ENCODE measurements around the gene PEAK1. TPM values are rescaled to one million over a fixed set of nuclear protein-coding genes. Genes with fewer than 3 reads are reported as not detected.

PEAK1 gene
- polyA plus RNA-seq, 2 of the 4 experiments (the other 2 are of a cell fraction) = 7.5 to 13.7 TPM

DNA sequence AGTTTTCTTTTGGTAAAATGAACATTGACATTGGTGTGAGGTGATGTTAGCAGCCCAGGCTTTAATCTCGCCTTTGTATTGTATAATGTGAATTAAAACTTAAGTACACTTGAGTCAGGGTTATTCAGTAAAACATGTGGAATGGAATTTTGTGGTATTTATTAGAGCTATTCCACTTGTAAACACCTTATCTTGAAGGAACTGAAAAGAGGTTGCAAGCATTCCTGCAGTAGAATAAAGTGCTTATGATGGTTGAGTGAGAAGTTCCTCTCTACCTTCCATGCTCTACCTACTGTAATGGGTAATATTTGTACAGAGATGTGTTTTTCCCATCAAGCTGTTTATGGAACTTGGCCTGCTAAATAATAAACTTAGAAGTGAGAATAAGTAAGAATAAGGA, 36.8 kb upstream of the PEAK1 start:
- DNase-seq (ENCODE audit: low read depth in 1 of 2, low spot score in 1 of 2) (no peak), FAIRE-seq (no peak), ATAC-seq (no peak)
- ChIA-PET POLR2A (no interaction called here), CTCF (interaction anchor here (1.0 to 1.5 kb wide), 2 partner anchors 24 to 25 kb away, joined by 3 to 4 read pairs; no protein-coding TSS in a partner anchor)
- Histone ChIP-seq H3K27ac (no peak overlapping the region), H3K4me1 (no peaks in the 10 kb centered on the region), H3K9me3 (no peaks in the 10 kb centered on the region), H3K4me2 (no peak overlapping the region), H3K4me3 (no peak overlapping the region)
- TF ChIP-seq NPAS2 (CRISPR knock-in tag; IDR thresholded peaks at IDR 0.05; ENCODE audit: borderline replicate concordance) (no peak), FOSB (CRISPR knock-in tag; IDR thresholded peaks at IDR 0.05) (no peak), KDM5A (IDR thresholded peaks at IDR 0.05) (no peak)
- 96% methylated on average over 1 of the region's 1 CpG for WGBS (ENCODE audit: missing lambda C conversion rate)

DNA sequence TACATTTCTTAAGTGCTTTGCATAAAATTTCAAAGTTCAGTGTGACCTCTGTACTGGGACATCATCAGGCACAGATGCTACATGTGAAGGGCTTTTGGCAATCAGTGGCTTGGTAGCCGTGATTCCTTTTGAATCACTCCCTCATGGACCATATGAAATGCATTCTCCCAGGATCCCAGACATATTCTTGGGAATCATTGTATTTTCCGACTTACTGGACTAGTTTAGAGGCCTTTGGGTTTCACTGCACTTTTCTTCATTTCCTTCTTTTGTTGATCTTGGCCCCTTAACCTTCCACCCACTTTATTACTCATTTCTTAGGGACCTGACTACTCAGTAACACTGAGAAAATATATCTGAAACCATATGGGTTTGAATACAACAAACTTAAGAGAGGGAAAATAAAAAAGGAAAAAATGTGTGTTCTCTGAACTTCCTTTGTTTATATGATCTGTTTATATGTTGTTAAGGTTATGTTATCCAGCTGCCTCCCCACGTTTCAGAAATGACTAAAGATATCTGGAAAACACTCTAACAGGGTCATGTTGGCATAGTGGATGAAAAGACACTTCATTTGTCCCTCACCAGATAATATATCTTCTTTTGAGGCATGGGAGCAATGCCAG, 35.9 kb upstream of the PEAK1 start:
- TF ChIP-seq NR3C1 (IDR thresholded peaks at IDR 0.05) (no peak), NPAS2 (CRISPR knock-in tag; IDR thresholded peaks at IDR 0.05; ENCODE audit: borderline replicate concordance) (no peak), SMC3 (IDR thresholded peaks at IDR 0.05) (no peak), GATA3 (IDR thresholded peaks at IDR 0.05; ENCODE audit: borderline replicate concordance) (no peak), HOXA7 (CRISPR knock-in tag; IDR thresholded peaks at IDR 0.05) (no peak), PHF8 (IDR thresholded peaks at IDR 0.05; ENCODE audit: borderline replicate concordance, low read depth) (no peak), HDAC2 (IDR thresholded peaks at IDR 0.05) (no peak), ZSCAN20 (CRISPR knock-in tag; IDR thresholded peaks at IDR 0.05) (no peak), CBX8 (IDR thresholded peaks at IDR 0.05) (no peak), RNF2 (IDR thresholded peaks at IDR 0.05; ENCODE audit: borderline replicate concordance, low read depth) (no peak), ESRRA (IDR thresholded peaks at IDR 0.05; ENCODE audit: borderline replicate concordance, low read length) (no peak), ZNF302 (CRISPR knock-in tag; IDR thresholded peaks at IDR 0.05) (no peak), HOXB5 (CRISPR knock-in tag; IDR thresholded peaks at IDR 0.05) (no peak), TFCP2L1 (CRISPR knock-in tag; IDR thresholded peaks at IDR 0.05) (no peak), RFX5 (IDR thresholded peaks at IDR 0.05) (no peak), CBX2 (IDR thresholded peaks at IDR 0.05; ENCODE audit: borderline replicate concordance, low read depth) (no peak), BHLHE40 (IDR thresholded peaks at IDR 0.05; ENCODE audit: low read depth, low read length) (no peak)
- Histone ChIP-seq H3K4me3 (no peak overlapping the region), H3K4me2 (no peak overlapping the region), H3K9me3 (no peaks in the 10 kb centered on the region), H3K27ac (no peak overlapping the region), H3K4me1 (no peaks in the 10 kb centered on the region)
- ATAC-seq (no peak; a peak in 1 of 6 replicates), FAIRE-seq (no peak), DNase-seq (ENCODE audit: low read depth in 1 of 2, low spot score in 1 of 2) (no peak)
- ChIA-PET CTCF (interaction anchor here (0.6 to 1.5 kb wide), 2 partner anchors 26 to 887 kb away, joined by 3 to 4 read pairs; no protein-coding TSS in a partner anchor), POLR2A (no interaction called here)
- 64% methylated on average over 3 of the region's 3 CpGs for WGBS (ENCODE audit: missing lambda C conversion rate)

DNA sequence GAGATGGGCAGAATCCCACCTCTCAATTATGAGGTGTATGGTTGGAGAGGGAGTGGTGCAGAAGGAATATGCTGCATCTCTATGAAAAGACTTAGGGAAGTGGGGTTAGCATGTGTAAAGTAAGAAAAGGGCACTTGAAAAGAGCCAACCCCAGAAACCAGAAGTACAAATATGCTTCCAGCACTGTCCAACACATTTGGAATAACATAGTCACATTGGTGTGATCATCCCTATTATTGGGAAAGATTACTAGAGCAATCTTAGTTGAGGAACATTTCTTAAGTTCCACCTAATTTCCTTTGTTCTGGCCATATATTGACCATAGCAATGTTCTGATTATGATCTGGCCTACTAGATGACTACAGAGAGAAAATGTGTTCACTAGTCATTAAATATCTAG, 35.0 kb upstream of the PEAK1 start:
- H3K4me1 ChIP-seq = no peaks in the 10 kb centered on the region
- ATAC-seq = no peak
- ChIA-PET POLR2A (no interaction called here), CTCF (no interaction called here)
- DNase-seq (ENCODE audit: low read depth in 1 of 2, low spot score in 1 of 2) = no peak
- H3K4me2 ChIP-seq = no peak overlapping the region
- TF ChIP-seq CBX8 (IDR thresholded peaks at IDR 0.05) = no peak
- TF ChIP-seq EP300 (IDR thresholded peaks at IDR 0.05) = no peak
- no peak for TF ChIP-seq EHMT2 (IDR thresholded peaks at IDR 0.05; ENCODE audit: low read depth)
- no peak for TF ChIP-seq FOSB (CRISPR knock-in tag; IDR thresholded peaks at IDR 0.05)
- TF ChIP-seq, protein P1, sequence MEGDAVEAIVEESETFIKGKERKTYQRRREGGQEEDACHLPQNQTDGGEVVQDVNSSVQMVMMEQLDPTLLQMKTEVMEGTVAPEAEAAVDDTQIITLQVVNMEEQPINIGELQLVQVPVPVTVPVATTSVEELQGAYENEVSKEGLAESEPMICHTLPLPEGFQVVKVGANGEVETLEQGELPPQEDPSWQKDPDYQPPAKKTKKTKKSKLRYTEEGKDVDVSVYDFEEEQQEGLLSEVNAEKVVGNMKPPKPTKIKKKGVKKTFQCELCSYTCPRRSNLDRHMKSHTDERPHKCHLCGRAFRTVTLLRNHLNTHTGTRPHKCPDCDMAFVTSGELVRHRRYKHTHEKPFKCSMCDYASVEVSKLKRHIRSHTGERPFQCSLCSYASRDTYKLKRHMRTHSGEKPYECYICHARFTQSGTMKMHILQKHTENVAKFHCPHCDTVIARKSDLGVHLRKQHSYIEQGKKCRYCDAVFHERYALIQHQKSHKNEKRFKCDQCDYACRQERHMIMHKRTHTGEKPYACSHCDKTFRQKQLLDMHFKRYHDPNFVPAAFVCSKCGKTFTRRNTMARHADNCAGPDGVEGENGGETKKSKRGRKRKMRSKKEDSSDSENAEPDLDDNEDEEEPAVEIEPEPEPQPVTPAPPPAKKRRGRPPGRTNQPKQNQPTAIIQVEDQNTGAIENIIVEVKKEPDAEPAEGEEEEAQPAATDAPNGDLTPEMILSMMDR (IDR thresholded peaks at IDR 0.05) = no peak
- no peak for TF ChIP-seq RCOR1 (IDR thresholded peaks at IDR 0.05; ENCODE audit: low read depth, low read length)
- TF ChIP-seq KDM1A (IDR thresholded peaks at IDR 0.05; ENCODE audit: low read depth) = no peak
- TF ChIP-seq BHLHE40 (IDR thresholded peaks at IDR 0.05; ENCODE audit: low read depth, low read length) = no peak
- no peak for TF ChIP-seq ZNF302 (CRISPR knock-in tag; IDR thresholded peaks at IDR 0.05)
- TF ChIP-seq, protein P2, sequence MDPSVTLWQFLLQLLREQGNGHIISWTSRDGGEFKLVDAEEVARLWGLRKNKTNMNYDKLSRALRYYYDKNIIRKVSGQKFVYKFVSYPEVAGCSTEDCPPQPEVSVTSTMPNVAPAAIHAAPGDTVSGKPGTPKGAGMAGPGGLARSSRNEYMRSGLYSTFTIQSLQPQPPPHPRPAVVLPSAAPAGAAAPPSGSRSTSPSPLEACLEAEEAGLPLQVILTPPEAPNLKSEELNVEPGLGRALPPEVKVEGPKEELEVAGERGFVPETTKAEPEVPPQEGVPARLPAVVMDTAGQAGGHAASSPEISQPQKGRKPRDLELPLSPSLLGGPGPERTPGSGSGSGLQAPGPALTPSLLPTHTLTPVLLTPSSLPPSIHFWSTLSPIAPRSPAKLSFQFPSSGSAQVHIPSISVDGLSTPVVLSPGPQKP (IDR thresholded peaks at IDR 0.05; ENCODE audit: low read depth, low read length) = no peak
- no peak for TF ChIP-seq SREBF2 (IDR thresholded peaks at IDR 0.05)
- TF ChIP-seq, protein P3, sequence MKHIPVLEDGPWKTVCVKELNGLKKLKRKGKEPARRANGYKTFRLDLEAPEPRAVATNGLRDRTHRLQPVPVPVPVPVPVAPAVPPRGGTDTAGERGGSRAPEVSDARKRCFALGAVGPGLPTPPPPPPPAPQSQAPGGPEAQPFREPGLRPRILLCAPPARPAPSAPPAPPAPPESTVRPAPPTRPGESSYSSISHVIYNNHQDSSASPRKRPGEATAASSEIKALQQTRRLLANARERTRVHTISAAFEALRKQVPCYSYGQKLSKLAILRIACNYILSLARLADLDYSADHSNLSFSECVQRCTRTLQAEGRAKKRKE (CRISPR knock-in tag; IDR thresholded peaks at IDR 0.05; ENCODE audit: low read depth) = no peak
- TF ChIP-seq NFE2L2 (conservative IDR thresholded peaks at IDR 0.05; ENCODE audit: low read length) = no peak
- no peak for TF ChIP-seq POLR2AphosphoS2 (conservative IDR thresholded peaks at IDR 0.05; ENCODE audit: low read length)
- no peak for TF ChIP-seq NR3C1 (IDR thresholded peaks at IDR 0.05)
- no peak for TF ChIP-seq CHD4 (IDR thresholded peaks at IDR 0.05; ENCODE audit: borderline replicate concordance)
- H3K27ac ChIP-seq = no peak overlapping the region
- no peak for FAIRE-seq
- H3K9me3 ChIP-seq = no peaks in the 10 kb centered on the region
- no peak overlapping the region for H3K4me3 ChIP-seq

All from A549 (cell line).